Ovary (tissue), 3 donors: Measurements from ENCODE around the gene CLEC16A.

Experiments
- EP300 ChIP-seq: sonication (generic); formaldehyde crosslinking; IDR thresholded peaks from one replicate; pipeline ENCODE4 v1.6.1; 2017; ENCODE audit warnings: antibody characterized with exemption
- POLR2A ChIP-seq: fragments of 450-650 bp; IDR thresholded peaks from one replicate; pipeline ENCODE4 v1.6.1; 2017; ENCODE audit warnings: antibody characterized with exemption, mild to moderate bottlenecking, moderate library complexity
- TF ChIP-seq, protein P1 (sequence below), 3 donors: fragments of 450-650 bp in 2 of 3; fragments of 200-600 bp in 1 of 3; IDR thresholded peaks; one replicate each; pipeline versions ENCODE4 v1.5.1 to v1.8.0; 2016 to 2022; ENCODE audit warnings: antibody characterized with exemption in 3 of 3, mild to moderate bottlenecking in 1 of 3
- donor health status: DM: no; HTN: no; CAD: no.

DNA sequence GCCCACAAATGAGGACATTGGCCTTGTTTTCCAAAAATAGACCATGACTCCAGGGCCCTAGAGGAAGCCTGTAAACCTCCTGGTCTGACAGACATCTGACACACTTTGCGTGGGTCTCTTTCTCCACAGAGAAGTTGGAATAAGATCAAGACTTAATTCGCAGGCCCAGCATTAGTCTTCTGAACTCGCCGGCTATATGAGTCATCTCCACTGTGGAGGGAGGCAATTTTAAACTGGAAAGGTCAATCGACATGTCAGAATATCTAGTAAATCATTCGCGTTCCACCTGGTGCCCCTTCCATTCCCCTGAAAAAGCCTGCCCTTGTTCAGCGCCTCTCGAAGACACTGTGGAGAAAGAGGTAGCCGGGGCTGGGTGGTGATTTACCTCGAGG lies 140.1 kb downstream of the CLEC16A start:
- TF ChIP-seq, protein P1, sequence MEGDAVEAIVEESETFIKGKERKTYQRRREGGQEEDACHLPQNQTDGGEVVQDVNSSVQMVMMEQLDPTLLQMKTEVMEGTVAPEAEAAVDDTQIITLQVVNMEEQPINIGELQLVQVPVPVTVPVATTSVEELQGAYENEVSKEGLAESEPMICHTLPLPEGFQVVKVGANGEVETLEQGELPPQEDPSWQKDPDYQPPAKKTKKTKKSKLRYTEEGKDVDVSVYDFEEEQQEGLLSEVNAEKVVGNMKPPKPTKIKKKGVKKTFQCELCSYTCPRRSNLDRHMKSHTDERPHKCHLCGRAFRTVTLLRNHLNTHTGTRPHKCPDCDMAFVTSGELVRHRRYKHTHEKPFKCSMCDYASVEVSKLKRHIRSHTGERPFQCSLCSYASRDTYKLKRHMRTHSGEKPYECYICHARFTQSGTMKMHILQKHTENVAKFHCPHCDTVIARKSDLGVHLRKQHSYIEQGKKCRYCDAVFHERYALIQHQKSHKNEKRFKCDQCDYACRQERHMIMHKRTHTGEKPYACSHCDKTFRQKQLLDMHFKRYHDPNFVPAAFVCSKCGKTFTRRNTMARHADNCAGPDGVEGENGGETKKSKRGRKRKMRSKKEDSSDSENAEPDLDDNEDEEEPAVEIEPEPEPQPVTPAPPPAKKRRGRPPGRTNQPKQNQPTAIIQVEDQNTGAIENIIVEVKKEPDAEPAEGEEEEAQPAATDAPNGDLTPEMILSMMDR (IDR thresholded peaks at IDR 0.05): no peak
- no peak for TF ChIP-seq EP300
- TF ChIP-seq POLR2A: no peak
